NCI-H1048 (cell line): ENCODE results near the gene STRN4.
"Not testable (repeated sequence)": the region's sequence is repeated elsewhere in the genome, so short reads cannot be mapped to it uniquely, and the experiment has no call there.

Experiments
- DNase-seq: peaks from one replicate; lab custom pipeline; 2025; lab: John Stamatoyannopoulos, UW

STRN4 gene

DNA sequence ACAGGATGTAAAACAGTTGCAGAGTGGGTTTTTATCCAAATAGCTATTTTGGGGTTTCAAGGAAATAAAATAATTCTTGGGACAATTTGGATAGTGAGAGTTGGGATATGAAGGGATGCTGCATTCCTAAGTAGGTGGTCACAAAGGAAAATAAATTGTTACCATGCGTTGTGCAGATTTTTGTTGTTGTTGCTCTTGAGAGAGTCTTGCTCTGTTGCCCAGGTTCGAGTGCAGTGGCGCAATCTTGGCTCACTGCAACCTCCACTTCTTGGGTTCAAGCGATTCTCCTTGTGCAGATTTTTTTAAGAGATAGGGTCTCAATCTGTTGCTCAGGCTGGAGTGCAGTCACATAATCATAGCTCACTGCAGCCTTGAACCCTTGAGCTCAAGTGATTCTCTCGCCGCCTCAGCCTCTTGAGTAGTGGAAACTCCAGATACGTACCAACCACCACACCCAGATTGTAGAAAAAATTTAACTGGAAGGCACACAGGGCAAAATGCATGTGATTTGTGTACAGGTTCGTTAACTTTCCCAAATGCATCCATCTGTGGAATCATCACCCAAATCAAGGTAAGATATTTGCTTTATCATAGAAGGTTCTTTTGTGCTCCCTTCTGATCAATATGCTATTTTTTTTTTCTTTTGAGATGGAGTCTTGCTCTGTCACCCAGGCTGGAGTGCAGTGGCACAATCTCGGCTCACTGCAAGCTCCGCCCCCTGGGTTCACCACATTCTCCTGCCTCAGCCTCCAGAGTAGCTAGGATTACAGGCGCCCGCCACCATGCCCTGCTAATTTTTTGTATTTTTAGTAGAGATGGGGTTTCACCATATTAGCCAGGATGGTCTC, 26.1 kb upstream of the STRN4 start:
- no peak for DNase-seq

DNA sequence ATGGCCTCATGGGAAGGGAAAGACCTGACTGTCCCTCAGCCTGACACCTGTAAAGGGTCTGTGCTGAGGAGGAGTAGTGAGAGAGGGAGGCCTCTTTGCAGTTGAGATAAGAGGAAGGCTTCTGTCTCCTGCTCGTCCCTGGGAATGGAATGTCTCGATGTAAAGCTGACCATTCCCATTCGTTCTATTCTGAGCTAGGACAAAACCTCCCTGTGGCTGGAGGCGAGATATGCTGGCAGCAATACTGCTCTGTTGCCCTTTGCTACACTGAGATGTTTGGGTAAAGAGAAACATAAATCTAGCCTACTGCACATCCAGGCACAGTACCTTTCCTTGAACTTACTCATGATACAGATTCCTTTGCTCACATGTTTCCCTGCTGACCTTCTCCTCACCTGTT, 22.5 kb upstream of the STRN4 start:
- DNase-seq = not testable (repeated sequence)

DNA sequence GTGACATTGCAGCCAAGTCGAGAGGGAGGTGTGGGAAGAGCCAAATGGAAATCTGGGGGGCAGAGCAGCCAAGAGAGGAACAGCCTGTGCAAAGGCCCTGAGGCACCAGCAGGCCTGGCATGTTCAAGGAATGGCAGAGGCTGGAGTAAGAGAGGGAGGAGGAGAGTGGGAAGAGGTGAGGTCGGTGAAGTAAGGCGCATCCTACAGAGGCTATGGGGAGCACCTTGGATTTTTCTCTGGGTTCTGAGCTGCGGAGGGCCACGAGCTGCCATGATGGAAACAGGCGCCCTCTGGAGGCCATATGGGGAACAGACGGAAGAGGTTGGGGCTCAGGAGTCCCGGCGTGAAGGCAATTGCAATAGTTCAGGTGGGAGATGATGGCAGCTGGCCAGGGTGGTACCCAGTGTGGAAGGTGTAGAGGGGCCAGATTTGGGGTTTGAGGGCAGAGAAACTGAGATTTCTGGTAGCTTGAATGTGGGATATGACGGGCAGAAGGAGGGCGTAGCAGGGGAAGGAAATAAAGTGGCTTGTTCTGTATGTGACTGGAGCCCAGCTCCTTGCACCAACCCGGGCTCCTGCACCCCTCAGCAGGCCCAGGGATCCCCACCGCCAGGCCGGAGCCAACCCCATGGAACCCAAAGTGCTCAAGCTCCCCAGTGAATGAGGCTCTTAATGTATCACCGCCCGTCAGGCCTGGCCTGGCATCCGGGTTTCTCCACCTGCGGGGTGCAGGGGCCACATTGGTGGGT, 20.5 kb upstream of the STRN4 start:
- DNase-seq = no peak

DNA sequence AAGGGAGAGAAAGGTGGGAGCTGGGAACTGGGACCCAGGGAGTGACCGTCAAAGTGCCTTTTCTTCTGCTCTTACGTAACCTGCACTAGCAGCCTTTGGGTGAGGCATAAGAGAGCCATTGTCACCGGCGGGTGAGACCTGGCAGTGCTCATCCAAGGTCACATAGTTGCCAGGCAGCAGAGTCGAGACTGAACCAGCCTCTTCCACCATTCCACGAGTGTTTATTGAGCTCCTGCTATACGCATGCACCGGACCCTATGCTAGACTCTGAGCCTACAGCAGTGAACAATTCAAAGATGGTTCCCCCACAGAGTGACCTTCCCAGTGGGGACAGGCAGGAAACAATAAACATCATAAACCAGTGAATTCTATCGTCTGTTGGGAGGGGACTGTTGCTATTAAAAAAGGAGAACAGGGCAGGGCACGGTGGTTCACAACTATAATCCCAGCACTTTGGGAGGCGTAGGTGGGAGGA, 18.6 kb upstream of the STRN4 start:
- DNase-seq = no peak

DNA sequence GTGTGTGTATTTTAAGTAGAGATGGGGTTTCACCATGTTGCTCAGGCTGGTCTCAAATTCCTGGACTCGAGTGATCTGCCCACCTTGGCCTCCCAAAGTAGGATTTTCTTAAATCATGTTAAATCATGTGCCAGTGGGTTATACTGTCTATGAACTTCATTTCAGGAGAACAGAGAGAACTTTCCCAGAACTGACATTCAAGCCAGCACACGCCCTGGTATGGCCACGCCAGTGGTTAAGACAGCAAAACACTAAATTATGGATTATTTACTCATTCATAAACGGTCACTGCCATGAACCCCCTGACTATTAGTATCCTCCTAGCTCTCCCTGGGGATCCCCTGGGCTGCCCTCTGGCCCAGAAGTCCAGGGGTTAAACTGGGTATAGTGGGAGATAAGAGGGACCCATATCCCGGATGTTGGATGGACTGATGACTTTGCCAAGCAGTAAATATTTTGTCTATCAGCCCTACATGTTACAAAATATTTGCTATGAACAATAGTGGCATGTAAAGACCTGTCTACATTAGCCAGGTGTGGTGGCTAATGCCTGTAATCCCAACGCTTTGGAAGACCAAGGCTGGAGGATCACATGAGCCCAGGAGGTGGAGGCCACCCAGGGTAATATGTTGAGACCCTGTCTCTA, 16.1 kb upstream of the STRN4 start:
- DNase-seq = no peak

DNA sequence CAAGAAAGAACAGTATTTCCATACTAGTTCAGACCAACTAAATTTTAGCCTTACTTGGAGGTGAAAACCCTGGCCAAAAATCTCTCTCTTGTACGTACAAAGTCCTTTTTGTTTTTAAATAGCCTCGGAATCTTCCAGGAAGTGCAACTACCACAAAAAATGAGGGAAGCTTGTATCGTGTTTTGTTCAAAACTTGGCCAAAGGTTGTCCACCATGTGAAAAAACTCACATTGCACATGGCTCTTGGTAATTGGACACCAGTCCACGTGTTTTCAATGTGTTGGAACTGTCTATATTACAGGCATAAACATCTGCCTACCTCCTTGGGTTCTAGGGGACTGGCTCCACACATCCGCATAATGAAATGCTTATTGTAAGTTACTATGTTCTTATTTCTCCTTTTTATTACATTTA, 15.2 kb upstream of the STRN4 start:
- no peak for DNase-seq

DNA sequence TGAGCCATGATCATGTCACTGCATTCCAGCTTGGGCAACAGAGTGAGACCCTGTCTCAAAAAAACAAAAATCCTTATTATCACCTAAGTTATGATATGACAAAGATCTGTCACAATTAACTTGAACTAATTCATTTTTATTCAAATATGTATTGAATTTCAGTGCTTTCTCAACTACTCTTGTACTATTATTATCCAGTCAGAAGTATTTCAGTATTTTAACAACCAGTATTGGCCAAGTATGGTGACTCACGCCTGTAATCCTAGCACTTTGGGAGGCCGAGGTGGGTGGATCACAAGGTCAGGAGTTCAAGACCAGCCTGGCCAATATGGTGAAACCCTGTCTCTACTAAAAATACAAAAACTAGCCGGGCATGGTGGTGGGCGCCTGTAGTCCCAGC, 14.6 kb upstream of the STRN4 start:
- DNase-seq = not testable (repeated sequence)

DNA sequence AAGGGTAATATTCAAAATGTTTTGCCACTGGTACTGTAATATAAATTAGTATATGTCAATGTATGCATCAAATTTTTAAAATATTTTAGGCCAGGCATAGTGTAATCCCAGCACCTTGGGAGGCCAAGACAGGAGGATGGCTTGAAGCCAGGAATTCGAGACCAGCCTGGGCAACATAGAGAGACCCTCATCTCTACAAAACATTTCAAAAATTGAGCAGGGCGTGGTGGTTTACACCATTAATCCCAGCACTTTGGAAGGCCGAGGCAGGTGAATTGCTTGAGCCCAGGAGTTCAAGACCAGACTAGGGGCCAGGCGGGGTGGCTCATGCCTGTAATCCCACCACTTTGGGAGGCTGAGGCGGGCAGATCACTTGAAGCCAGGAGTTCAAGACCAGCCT, 14.1 kb upstream of the STRN4 start:
- no peak for DNase-seq

DNA sequence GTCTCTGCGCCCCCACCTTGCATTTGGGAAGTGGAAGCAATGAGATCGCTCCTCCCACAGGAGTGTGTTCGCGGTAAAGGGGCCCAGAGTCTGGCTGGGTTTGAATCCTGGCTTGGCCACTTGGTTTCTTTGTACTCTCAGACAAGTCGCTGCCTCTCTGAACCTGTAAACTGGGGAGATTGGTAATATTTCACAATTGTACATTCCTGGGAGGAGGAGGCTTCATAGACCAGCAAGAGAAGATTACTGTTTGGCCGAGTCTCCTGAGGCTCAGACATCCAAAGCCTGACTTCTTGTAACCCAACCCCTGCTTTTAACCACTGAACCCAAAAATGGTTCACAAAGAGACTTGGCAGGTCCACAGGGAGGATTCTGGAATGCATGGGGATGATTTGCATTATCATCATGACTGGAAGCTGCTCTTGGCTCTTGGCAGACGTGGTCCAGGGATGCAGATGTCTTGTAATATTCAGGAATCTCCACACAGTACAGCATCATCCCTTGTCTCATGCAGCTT, 13.6 kb upstream of the STRN4 start:
- DNase-seq = no peak

DNA sequence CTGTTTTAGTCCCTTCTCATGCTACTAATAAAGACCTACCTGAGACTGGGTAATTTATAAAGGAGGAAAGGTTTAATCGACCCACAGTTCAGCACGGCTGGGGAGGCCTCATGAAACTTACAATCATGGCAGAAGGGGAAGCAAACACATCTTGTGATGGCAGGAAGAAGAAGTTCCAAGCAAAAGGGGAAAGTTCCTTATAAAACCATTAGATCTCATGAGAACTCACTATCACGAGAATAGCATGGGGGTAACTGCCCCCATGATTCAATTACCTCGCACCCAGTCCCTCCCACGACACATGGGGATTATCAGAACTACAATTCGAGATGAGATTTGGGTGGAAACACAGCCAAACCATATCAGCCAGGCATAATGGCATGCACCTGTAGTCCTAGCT, 13.0 kb upstream of the STRN4 start:
- DNase-seq = no peak

DNA sequence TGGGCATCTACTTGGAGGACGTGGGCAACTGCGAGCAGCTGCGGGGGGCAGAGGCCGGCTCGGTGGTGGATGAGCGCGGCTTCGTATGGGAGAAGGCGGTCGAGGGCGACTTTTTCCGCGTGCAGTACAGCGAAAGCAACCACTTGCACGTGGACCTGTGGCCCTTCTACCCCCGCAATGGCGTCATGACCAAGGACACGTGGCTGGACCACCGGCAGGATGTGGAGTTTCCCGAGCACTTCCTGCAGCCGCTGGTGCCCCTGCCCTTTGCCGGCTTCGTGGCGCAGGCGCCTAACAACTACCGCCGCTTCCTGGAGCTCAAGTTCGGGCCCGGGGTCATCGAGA, 10.3 kb upstream of the STRN4 start:
- no peak for DNase-seq

DNA sequence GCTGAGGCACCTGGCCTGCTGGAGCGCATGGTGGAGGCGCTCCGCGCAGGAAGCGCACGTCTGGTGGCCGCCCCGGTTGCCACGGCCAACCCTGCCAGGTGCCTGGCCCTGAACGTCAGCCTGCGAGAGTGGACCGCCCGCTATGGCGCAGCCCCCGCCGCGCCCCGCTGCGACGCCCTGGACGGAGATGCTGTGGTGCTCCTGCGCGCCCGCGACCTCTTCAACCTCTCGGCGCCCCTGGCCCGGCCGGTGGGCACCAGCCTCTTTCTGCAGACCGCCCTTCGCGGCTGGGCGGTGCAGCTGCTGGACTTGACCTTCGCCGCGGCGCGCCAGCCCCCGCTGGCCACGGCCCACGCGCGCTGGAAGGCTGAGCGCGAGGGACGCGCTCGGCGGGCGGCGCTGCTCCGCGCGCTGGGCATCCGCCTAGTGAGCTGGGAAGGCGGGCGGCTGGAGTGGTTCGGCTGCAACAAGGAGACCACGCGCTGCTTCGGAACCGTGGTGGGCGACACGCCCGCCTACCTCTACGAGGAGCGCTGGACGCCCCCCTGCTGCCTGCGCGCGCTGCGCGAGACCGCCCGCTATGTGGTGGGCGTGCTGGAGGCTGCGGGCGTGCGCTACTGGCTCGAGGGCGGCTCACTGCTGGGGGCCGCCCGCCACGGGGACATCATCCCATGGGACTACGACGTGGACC, 9.7 kb upstream of the STRN4 start:
- no peak for DNase-seq

DNA sequence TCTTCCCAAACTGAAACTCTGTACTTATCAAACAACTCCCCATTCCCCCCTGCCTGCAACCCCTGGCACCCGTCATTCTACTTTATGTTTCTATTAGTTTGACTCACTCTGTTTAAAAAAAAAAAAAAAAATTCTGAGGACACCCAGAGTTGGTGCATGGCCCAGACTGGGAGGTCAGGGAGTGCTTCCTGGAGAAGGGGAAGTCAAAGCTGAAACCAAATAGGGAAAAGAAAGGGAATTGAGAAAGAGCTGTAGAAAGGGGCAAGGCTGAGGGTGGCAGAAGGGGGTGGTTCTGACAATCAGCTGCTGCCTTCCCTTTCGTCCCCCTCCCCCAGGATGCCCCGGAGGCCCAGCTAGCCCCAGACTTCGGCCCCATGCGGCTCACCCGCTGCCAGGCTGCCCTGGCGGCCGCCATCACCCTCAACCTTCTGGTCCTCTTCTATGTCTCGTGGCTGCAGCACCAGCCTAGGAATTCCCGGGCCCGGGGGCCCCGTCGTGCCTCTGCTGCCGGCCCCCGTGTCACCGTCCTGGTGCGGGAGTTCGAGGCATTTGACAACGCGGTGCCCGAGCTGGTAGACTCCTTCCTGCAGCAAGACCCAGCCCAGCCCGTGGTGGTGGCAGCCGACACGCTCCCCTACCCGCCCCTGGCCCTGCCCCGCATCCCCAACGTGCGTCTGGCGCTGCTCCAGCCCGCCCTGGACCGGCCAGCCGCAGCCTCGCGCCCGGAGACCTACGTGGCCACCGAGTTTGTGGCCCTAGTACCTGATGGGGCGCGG, 9.0 kb upstream of the STRN4 start:
- no peak for DNase-seq

DNA sequence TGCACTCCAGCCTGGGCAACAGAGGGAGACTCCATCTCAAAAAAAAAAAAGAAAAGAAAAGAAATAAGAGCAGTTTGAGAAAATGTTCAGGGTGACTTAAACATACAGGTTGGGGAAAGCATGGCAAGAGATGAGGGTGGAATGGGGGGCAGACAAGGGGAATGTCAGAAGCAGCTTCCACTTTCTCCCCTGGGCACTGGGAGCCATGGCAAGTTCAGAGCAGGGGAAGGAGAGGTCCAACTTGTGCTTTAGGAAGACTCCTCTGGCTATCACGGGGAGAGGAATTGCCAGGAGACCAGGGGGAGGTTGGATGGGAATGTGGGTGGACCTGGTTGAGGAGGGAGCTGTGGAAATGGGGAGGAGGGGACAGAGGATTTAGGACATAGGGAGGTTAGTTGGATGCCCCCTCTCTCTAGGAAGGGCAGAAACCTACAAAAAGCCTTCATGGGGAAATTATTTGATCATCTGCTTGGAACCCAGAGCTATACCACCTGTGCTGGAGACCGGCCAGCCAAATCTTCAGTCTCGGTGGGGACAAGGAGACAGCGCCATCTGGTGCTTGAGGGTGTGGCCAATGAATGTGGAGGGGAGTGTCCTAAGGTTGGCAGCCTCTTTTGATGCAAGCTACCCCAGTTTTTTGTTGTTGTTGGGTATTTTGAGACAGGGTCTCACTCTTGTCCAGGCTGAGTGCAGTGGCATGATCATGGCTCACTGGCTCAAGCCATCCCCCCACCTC, 7.3 kb upstream of the STRN4 start:
- no peak for DNase-seq

DNA sequence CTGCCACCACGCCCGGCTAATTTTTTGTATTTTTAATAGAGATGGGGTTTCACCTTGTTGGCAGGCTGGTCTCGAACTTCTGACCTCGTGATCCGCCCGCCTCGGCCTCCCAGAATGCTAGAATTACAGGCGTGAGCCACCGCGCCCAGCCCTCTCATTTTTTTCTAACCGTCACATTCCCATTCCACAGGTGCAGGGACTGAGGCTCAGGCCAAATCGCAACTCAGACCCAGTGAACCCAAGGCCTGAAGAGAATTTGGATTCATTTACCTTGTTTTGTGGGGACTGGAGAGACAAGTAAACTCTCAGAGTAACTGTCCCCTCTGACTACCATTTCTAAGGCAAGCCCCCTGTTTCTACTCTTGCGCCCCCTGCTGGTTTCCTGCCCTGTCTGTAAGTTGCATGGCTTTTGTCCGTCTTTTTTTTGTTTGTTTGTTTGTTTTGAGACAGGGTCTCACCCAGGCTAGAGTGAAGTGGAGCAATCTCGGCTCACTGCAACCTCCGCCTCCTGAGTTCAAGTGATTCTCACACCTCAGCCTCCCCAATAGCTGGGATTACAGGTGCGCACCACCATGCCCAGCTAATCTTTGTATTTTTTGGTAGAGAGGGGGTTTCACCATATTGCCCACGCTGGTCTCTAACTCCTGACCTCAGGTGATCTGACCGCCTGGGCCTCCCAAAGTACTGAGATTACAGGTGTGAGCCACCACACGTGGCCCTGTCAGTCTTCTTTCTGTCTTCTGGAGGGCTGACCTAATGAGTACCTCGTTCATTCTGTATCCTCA, 2.3 kb upstream of the STRN4 start:
- no peak for DNase-seq

DNA sequence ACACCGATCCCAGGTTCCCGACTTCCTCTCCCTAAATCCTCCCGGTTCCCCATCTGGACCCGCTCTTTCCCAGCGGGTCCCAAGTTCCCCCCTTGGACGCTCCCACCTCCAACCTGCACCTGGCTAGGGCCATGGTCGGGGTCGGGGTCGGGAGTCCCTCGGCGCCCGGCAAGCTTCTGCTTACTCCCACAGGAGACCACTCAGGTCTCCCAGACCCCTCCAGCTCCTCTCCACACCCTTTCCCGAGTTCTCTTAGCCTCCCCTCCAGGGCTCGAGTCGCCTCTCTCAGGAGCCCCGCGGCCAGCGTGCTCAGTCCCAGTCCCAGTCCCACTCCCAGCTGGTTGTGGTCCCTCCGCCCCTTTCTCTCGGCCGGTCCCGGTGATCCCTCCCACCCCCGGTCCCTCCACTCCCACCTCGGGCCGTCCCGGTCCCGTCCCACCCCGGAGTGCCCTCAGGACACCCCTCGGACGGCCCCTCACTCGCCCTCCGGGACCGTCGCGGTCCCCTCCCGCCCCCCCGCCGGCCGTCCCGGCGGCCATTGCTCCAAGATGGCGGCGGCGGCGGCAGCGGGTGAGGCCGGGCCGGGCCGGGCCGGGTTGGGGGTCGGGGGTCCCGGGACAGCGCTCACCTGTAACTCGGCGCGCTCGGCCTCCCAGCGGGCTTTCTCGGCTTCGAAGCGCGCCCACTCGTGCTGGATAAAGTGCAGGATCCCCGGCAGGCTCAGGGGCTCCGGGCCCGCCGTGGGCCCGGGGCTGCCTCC, 549 bp downstream of the STRN4 start, which contains the start of gene FKRP:
TSS of gene FKRP (plus strand) at position 537 of the 760 bp plus-strand sequence. CDS start 9,394 bp downstream, outside the sequence.
- no peak for DNase-seq

DNA sequence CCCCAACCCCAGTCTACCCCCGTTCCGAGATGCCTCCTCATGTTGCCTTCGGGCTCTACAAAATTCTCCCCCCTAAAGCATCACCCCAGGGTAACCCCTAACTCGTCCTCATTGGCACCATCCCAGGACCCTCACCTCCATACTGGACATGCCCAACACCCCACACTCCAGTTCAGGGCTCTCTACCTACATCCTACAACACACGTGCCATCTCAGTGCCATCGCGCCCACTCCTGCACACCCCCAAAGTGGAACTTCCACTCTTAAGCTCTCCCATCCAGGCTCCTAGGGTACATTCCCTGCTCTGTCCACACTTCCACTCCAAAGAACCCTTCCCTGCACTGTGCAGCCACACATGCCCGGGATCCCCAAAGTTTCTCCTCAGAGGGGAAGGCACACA, 1.2 kb downstream of the STRN4 start:
- no peak for DNase-seq

DNA sequence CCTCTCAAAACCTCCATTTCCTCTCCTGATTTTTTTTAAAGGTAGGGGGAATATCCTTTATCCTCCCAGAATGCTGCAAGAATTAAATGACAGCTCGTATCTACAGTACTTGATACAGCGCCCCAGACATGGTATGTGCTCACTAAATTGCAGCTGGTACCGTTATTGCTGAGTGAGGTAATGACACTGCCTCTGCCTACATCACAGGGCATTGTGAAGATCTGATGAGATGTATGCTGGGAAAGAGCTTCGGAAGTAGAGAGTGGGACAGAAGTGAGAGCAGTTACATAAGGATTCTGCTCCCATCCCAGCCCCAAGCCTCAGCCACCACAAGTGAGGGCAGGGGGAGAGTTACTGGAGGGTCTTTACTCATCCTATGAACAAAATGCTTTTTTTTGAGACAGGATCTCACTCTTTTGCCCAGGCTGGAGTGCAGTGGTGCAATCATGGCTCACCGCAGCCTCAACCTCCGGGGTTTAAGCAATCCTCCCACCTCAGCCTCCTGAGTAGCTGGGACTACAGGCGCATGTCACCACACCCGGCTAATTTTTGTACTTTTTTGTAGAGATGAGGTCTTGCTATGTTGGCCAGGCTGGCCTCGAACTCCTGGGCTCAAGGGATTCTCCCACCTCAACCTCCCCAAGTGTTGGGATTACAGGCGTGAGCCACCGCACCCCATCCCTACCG, 2.1 kb downstream of the STRN4 start:
- no peak for DNase-seq
